Vagina (tissue), 2 donors: ENCODE results near the gene KLB.

Experiments
- POLR2A ChIP-seq, 2 donors: fragments of 450-650 bp; IDR thresholded peaks; one replicate each; pipeline ENCODE4 v1.6.1; 2017; ENCODE audit warnings: antibody characterized with exemption in 2 of 2, mild to moderate bottlenecking in 2 of 2, moderate library complexity in 2 of 2
- TF ChIP-seq, protein P1 (sequence below), 3 experiments: fragments of 450-650 bp in 2 of 3; fragments of 200-600 bp in 1 of 3; sonication (generic) in 1 of 3; IDR thresholded peaks; one replicate each; pipeline ENCODE4 v1.5.1; 2017 to 2019; ENCODE audit warnings: antibody characterized with exemption in 3 of 3, mild to moderate bottlenecking in 2 of 3, moderate library complexity in 2 of 3

GRCh38 chr4:39476187-39476895 lies 69.6 kb downstream of the KLB start:
- TF ChIP-seq POLR2A (IDR thresholded peaks at IDR 0.05) = no peak
- TF ChIP-seq, protein P1, sequence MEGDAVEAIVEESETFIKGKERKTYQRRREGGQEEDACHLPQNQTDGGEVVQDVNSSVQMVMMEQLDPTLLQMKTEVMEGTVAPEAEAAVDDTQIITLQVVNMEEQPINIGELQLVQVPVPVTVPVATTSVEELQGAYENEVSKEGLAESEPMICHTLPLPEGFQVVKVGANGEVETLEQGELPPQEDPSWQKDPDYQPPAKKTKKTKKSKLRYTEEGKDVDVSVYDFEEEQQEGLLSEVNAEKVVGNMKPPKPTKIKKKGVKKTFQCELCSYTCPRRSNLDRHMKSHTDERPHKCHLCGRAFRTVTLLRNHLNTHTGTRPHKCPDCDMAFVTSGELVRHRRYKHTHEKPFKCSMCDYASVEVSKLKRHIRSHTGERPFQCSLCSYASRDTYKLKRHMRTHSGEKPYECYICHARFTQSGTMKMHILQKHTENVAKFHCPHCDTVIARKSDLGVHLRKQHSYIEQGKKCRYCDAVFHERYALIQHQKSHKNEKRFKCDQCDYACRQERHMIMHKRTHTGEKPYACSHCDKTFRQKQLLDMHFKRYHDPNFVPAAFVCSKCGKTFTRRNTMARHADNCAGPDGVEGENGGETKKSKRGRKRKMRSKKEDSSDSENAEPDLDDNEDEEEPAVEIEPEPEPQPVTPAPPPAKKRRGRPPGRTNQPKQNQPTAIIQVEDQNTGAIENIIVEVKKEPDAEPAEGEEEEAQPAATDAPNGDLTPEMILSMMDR (IDR thresholded peaks at IDR 0.05) = no peak
